ENCODE measurements around the gene SURF6.
"Not testable (repeated sequence)": the region's sequence is repeated elsewhere in the genome, so short reads cannot be mapped to it uniquely, and the experiment has no call there.

SURF6 gene

GRCh38 chr9:133347985-133348717 lies 12.2 kb upstream of the SURF6 start, which contains the start of the genes MED22 and RPL7A:
Gene MED22 (minus strand): TSS chr9:133348131. CDS start chr9:133346662, 1,469 bp downstream.
Gene RPL7A (plus strand): TSS chr9:133348218. CDS start chr9:133348244, 26 bp downstream.
- DNase-seq (ENCODE audit: low read depth): peak; percentile 85

GRCh38 chr9:133347515-133347984 lies 11.6 kb upstream of the SURF6 start:
- no peak for DNase-seq (ENCODE audit: low read depth)

- no peak for DNase-seq (ENCODE audit: low read depth)
These were observed 10.2 kb upstream of the SURF6 start for GRCh38 chr9:133346021-133346785.

- DNase-seq (ENCODE audit: low read depth): no peak
These were observed 9.6 kb upstream of the SURF6 start for GRCh38 chr9:133345596-133345995.

- no peak for DNase-seq (ENCODE audit: low read depth)
These were observed 9.0 kb upstream of the SURF6 start for GRCh38 chr9:133344979-133345378.

- DNase-seq (ENCODE audit: low read depth): no peak
These were observed 8.1 kb upstream of the SURF6 start for GRCh38 chr9:133344071-133344470.

- DNase-seq (ENCODE audit: low read depth): no peak
These were observed 6.6 kb upstream of the SURF6 start for GRCh38 chr9:133342570-133342969.

GRCh38 chr9:133342069-133342406 lies 6.0 kb upstream of the SURF6 start:
- DNase-seq (ENCODE audit: low read depth): no peak

- no peak for DNase-seq (ENCODE audit: low read depth)
These were observed 5.5 kb upstream of the SURF6 start for GRCh38 chr9:133341369-133342068.

- no peak for DNase-seq (ENCODE audit: low read depth)
These were observed 4.9 kb upstream of the SURF6 start for GRCh38 chr9:133340916-133341315.

- no peak for DNase-seq (ENCODE audit: low read depth)
These were observed 4.3 kb upstream of the SURF6 start for GRCh38 chr9:133340256-133340655.

- no peak for DNase-seq (ENCODE audit: low read depth)
These were observed 3.7 kb upstream of the SURF6 start for GRCh38 chr9:133339641-133340040.

GRCh38 chr9:133334888-133335287 lies 1.1 kb downstream of the SURF6 start:
- DNase-seq (ENCODE audit: low read depth): not testable (repeated sequence)

- DNase-seq (ENCODE audit: low read depth): no peak
These were observed 1.8 kb downstream of the SURF6 start for GRCh38 chr9:133334161-133334560.

GRCh38 chr9:133333566-133333965 lies 2.4 kb downstream of the SURF6 start:
- DNase-seq (ENCODE audit: low read depth): no peak

GRCh38 chr9:133333011-133333410 lies 3.0 kb downstream of the SURF6 start:
- DNase-seq (ENCODE audit: low read depth): no peak

GRCh38 chr9:133332381-133332730 lies 3.6 kb downstream of the SURF6 start:
- no peak for DNase-seq (ENCODE audit: low read depth)

GRCh38 chr9:133331641-133332380 lies 4.2 kb downstream of the SURF6 start:
- no peak for DNase-seq (ENCODE audit: low read depth)

- DNase-seq (ENCODE audit: low read depth): no peak
These were observed 4.8 kb downstream of the SURF6 start for GRCh38 chr9:133331221-133331620.

GRCh38 chr9:133329306-133330156 lies 6.5 kb downstream of the SURF6 start:
- not testable (repeated sequence) for DNase-seq (ENCODE audit: low read depth)
